DOHH2 (cell line): Measurements from ENCODE around the gene PTGER2.

ENCODE experiments used
- EZH2phosphoT487 ChIP-seq: fragments of 200-600 bp; sonication (generic); IDR thresholded peaks from 2 replicates; pipeline ENCODE4 v1.6.1; 2017; ENCODE audit warnings: borderline replicate concordance, mild to moderate bottlenecking, antibody characterized with exemption, low read length, moderate library complexity, mixed read lengths
- TF ChIP-seq, protein P1 (sequence below): fragments of 200-600 bp; sonication (generic); IDR thresholded peaks from one replicate; pipeline ENCODE4 v1.5.1; 2014; ENCODE audit warnings: antibody characterized with exemption, mild to moderate bottlenecking, low read depth, low read length; ENCODE audit not compliant: poor library complexity, severe bottlenecking

DNA sequence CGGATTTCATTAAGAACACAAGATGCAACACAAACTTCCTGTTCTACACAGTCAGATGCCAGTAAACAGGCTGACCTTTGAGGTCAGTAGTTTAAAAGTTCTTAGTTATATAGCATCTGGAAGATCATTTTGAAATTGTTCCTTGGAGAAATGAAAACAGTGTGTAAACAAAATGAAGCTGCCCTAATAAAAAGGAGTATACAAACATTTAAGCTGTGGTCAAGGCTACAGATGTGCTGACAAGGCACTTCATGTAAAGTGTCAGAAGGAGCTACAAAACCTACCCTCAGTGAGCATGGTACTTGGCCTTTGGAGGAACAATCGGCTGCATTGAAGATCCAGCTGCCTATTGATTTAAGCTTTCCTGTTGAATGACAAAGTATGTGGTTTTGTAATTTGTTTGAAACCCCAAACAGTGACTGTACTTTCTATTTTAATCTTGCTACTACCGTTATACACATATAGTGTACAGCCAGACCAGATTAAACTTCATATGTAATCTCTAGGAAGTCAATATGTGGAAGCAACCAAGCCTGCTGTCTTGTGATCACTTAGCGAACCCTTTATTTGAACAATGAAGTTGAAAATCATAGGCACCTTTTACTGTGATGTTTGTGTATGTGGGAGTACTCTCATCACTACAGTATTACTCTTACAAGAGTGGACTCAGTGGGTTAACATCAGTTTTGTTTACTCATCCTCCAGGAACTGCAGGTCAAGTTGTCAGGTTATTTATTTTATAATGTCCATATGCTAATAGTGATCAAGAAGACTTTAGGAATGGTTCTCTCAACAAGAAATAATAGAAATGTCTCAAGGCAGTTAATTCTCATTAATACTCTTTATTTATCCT lies 13.5 kb downstream of the PTGER2 start:
- TF ChIP-seq, protein P1, sequence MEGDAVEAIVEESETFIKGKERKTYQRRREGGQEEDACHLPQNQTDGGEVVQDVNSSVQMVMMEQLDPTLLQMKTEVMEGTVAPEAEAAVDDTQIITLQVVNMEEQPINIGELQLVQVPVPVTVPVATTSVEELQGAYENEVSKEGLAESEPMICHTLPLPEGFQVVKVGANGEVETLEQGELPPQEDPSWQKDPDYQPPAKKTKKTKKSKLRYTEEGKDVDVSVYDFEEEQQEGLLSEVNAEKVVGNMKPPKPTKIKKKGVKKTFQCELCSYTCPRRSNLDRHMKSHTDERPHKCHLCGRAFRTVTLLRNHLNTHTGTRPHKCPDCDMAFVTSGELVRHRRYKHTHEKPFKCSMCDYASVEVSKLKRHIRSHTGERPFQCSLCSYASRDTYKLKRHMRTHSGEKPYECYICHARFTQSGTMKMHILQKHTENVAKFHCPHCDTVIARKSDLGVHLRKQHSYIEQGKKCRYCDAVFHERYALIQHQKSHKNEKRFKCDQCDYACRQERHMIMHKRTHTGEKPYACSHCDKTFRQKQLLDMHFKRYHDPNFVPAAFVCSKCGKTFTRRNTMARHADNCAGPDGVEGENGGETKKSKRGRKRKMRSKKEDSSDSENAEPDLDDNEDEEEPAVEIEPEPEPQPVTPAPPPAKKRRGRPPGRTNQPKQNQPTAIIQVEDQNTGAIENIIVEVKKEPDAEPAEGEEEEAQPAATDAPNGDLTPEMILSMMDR, result no peak
- TF ChIP-seq EZH2phosphoT487, result no peak
